ENCODE results near the gene NPIPB2. TPM values are rescaled to one million over a fixed set of nuclear protein-coding genes. Genes with fewer than 3 reads are reported as not detected.

The NPIPB2 gene
- polyA plus RNA-seq, 3 donors: 0.81 to 14.4 TPM; not detected in 1

DNA sequence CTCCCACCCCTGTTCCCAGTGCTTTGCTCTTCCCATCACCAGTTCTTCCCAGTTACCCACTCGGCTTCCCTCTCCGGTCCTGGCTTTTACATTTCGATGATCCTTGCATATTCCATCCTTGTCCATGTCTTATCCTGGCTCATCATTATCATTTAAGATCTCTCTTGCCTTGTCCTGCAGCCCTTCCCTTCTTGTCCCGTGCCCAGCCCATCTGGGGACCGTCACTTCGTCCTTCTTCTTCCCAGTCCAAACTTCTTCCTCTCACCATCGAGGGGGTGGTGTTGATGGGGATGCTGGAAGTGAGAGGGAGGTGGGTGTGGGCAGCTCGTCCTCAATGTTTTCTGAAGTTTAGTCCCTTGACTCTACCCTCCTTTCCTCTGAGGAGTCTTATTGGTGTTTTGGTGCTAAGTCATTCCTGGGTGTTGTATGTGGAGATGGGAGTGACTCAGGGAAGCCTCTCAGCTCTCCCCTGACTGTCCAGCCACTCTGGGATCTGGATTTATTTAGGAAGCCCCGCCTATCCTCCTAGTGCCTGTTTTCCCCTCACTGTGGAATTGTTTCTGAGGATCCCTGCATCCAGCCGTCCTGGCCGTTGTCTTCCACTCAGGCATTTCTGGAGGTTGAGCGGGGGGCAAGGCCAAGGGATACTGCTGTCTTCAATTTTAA is 35.7 kb upstream of the NPIPB2 start:
- peaks cover 40% of the 10 kb centered on the region for H3K4me1 Mint-ChIP-seq

DNA sequence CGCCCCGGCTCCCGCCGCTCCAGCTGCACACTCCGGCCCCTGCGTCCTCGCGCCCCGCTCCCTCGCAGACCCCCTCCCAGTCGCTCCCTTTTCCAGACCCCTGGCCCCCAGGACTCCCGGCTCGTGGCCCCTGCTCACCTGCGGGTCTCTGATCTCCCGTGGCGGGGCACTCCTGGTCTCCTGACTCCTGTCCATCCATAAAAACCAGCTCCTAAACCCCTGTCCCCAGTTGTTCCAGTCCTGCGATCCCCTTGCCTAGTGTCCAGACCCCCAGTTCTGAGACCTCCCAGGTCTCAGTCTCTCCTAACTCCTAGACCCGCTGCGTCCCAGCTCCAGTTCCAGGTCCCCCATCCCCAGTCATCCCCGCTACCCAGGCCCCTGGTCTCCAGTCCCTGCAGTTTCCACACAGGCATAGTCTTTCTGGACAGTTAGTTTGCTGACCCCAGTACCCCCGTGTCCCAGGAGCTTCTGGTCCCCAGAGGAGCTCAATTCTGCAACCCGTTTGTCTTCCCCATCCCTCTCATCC is 35.1 kb upstream of the NPIPB2 start:
- H3K4me1 ChIP-seq (ENCODE audit: control insufficient read depth in 1 of 2, insufficient read depth in 2 of 2, low read length in 2 of 2): peaks cover 23 to 27% of the 10 kb centered on the region in 2 donors
- H4K20me1 ChIP-seq (ENCODE audit: insufficient read depth, low read length): peaks cover 48% of the 10 kb centered on the region
- DNase-seq: no peak
- H3K4me2 ChIP-seq (replicated peaks; ENCODE audit: extremely low read depth, low read length, poor library complexity, severe bottlenecking): peak overlapping the region; percentile 95
- H2AFZ ChIP-seq (ENCODE audit: insufficient read depth, low read depth, low read length, poor library complexity, severe bottlenecking): peak overlapping the region; percentile 97
- peak overlapping the region; percentile 50 to 93 for H3K27ac ChIP-seq (ENCODE audit: low read depth in 1 of 2, low read length in 2 of 2)
- Mint-ChIP-seq H3K27ac (peak overlapping the region; percentile 87 to 95 (median 92)), H3K4me1 (peaks cover 40% of the 10 kb centered on the region), H3K27me3 (ENCODE audit: low read depth in 3 of 3) (peaks cover 0 to 2% (median 0%) of the 10 kb centered on the region in 3 donors), H3K4me3 (peak overlapping the region; percentile 97 to 98), H3K36me3 (peaks cover 10 to 27% of the 10 kb centered on the region in 2 donors), H3K9me3 (no peaks in the 10 kb centered on the region)
- H3K27me3 ChIP-seq (ENCODE audit: control insufficient read depth in 2 of 2, insufficient read depth in 2 of 2, low read length in 2 of 2): no peaks in the 10 kb centered on the region
- 1% methylated on average over 22 of the region's 22 CpGs for WGBS (ENCODE audit: insufficient coverage)
- H3K36me3 ChIP-seq (replicated peaks in 1 of 2; ENCODE audit: control insufficient read depth in 1 of 2, insufficient read depth in 2 of 2, low read length in 2 of 2): peaks cover 0 to 4% of the 10 kb centered on the region in 2 donors
- H3K9me3 ChIP-seq (replicated peaks in 1 of 2; ENCODE audit: control insufficient read depth in 1 of 2, insufficient read depth in 1 of 2, low read length in 2 of 2): no peaks in the 10 kb centered on the region
- peak overlapping the region; percentile 84 to 95 (median 92) for H3K4me3 ChIP-seq (replicated peaks in 1 of 3; ENCODE audit: low read depth in 2 of 3, low read length in 3 of 3)
- peak overlapping the region; percentile 91 for H3K9ac ChIP-seq (ENCODE audit: insufficient read depth, low read length, poor library complexity, severe bottlenecking)
- peaks cover 64% of the 10 kb centered on the region for H3K79me2 ChIP-seq (ENCODE audit: insufficient read depth, low read length)
- intact Hi-C loops (cut with micrococcal nuclease): loop anchor here (2.0 to 10.0 kb wide), 4 partner anchors 35 to 90 kb away; no protein-coding TSS in a partner anchor
- TF ChIP-seq, protein P1, sequence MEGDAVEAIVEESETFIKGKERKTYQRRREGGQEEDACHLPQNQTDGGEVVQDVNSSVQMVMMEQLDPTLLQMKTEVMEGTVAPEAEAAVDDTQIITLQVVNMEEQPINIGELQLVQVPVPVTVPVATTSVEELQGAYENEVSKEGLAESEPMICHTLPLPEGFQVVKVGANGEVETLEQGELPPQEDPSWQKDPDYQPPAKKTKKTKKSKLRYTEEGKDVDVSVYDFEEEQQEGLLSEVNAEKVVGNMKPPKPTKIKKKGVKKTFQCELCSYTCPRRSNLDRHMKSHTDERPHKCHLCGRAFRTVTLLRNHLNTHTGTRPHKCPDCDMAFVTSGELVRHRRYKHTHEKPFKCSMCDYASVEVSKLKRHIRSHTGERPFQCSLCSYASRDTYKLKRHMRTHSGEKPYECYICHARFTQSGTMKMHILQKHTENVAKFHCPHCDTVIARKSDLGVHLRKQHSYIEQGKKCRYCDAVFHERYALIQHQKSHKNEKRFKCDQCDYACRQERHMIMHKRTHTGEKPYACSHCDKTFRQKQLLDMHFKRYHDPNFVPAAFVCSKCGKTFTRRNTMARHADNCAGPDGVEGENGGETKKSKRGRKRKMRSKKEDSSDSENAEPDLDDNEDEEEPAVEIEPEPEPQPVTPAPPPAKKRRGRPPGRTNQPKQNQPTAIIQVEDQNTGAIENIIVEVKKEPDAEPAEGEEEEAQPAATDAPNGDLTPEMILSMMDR (IDR thresholded peaks at IDR 0.05): no peak

More for the DNA sequence above, 35.7 kb upstream of the NPIPB2 start:
- Histone ChIP-seq H3K79me2 (ENCODE audit: insufficient read depth, low read length) (peaks cover 70% of the 10 kb centered on the region), H3K27me3 (ENCODE audit: control insufficient read depth in 2 of 2, insufficient read depth in 2 of 2, low read length in 2 of 2) (no peaks in the 10 kb centered on the region), H4K20me1 (ENCODE audit: insufficient read depth, low read length) (peaks cover 54% of the 10 kb centered on the region), H2AFZ (ENCODE audit: insufficient read depth, low read depth, low read length, poor library complexity, severe bottlenecking) (peak overlapping the region; percentile 97), H3K4me1 (ENCODE audit: control insufficient read depth in 1 of 2, insufficient read depth in 2 of 2, low read length in 2 of 2) (peaks cover 23 to 27% of the 10 kb centered on the region in 2 donors), H3K9ac (ENCODE audit: insufficient read depth, low read length, poor library complexity, severe bottlenecking) (peak overlapping the region; percentile 91), H3K9me3 (replicated peaks in 1 of 2; ENCODE audit: control insufficient read depth in 1 of 2, insufficient read depth in 1 of 2, low read length in 2 of 2) (no peaks in the 10 kb centered on the region), H3K4me2 (replicated peaks; ENCODE audit: extremely low read depth, low read length, poor library complexity, severe bottlenecking) (peak overlapping the region; percentile 95), H3K36me3 (replicated peaks in 1 of 2; ENCODE audit: control insufficient read depth in 1 of 2, insufficient read depth in 2 of 2, low read length in 2 of 2) (peaks cover 0 to 4% of the 10 kb centered on the region in 2 donors), H3K4me3 (replicated peaks in 1 of 3; ENCODE audit: low read depth in 2 of 3, low read length in 3 of 3) (peak overlapping the region; percentile 84 to 95 (median 92)), H3K27ac (ENCODE audit: low read depth in 1 of 2, low read length in 2 of 2) (peak overlapping the region in 1 of 2 donors; percentile 93)
- peaks cover 0 to 2% (median 0%) of the 10 kb centered on the region in 3 donors for H3K27me3 Mint-ChIP-seq (ENCODE audit: low read depth in 3 of 3)
- peaks cover 10 to 26% of the 10 kb centered on the region in 2 donors for H3K36me3 Mint-ChIP-seq
- 75% methylated on average over 7 of the region's 12 CpGs for WGBS (ENCODE audit: insufficient coverage)
- peak in 1 of 3 donors; percentile 36 for DNase-seq
- H3K9me3 Mint-ChIP-seq: no peaks in the 10 kb centered on the region
- H3K27ac Mint-ChIP-seq: peak overlapping the region; percentile 85 to 95 (median 92)
- intact Hi-C loops (cut with micrococcal nuclease): loop anchor here (2.0 to 10.0 kb wide), 4 partner anchors 35 to 90 kb away; no protein-coding TSS in a partner anchor
- TF ChIP-seq, protein P1 (IDR thresholded peaks at IDR 0.05): no peak
- H3K4me3 Mint-ChIP-seq: peak overlapping the region; percentile 97 to 98

Measured in CD14-positive monocyte (primary cell).